HepG2 (cell line): ENCODE data around the gene ABCF1. TPM values are rescaled to one million over a fixed set of nuclear protein-coding genes. Genes with fewer than 3 reads are reported as not detected.
A peak's percentile ranks its signal among the peaks of the same experiment; 100 is the strongest.

Source experiments
- HDAC6 ChIP-seq: fragments of 200-600 bp; sonication (generic); IDR thresholded peaks from 2 replicates; pipeline ENCODE4 v1.7.0; 2017; ENCODE audit warnings: mild to moderate bottlenecking, antibody characterized with exemption, low read length, low read depth
- LRRFIP1 ChIP-seq: sonication (generic); formaldehyde crosslinking; conservative IDR thresholded peaks from 2 replicates; pipeline ENCODE4 v1.4.0; 2020; ENCODE audit warnings: missing genetic modification reagents
- MLLT10 ChIP-seq: sonication (generic); formaldehyde crosslinking; IDR thresholded peaks from 2 replicates; pipeline ENCODE4 v1.4.0; 2020; ENCODE audit warnings: missing genetic modification reagents
- MZF1 ChIP-seq: sonication (generic); formaldehyde crosslinking; IDR thresholded peaks from 2 replicates; pipeline ENCODE4 v1.8.1; 2023; ENCODE audit warnings: mild to moderate bottlenecking, missing genetic modification reagents, borderline replicate concordance
- NFYC ChIP-seq: IDR thresholded peaks from 2 replicates; pipeline ENCODE4 v1.6.1; 2016; ENCODE audit warnings: missing genetic modification reagents, missing compliant biosample characterization
- PAWR ChIP-seq: sonication (generic); formaldehyde crosslinking; IDR thresholded peaks from 2 replicates; pipeline ENCODE4 v1.4.0; 2020; ENCODE audit warnings: missing genetic modification reagents, mild to moderate bottlenecking, borderline replicate concordance
- RBM22 ChIP-seq: fragments of 200-400 bp; formaldehyde crosslinking; optimal IDR thresholded peaks from 2 replicates; pipeline ENCODE3; 2017; ENCODE audit warnings: mild to moderate bottlenecking, low read length, moderate library complexity
- RELA ChIP-seq: sonication (generic); formaldehyde crosslinking; IDR thresholded peaks from 2 replicates; pipeline ENCODE4 v1.4.0; 2020; ENCODE audit warnings: missing genetic modification reagents
- SAFB2 ChIP-seq: sonication (generic); formaldehyde crosslinking; IDR thresholded peaks from 2 replicates; pipeline ENCODE4 v1.5.1; 2020; ENCODE audit warnings: missing genetic modification reagents, low read depth, mild to moderate bottlenecking, borderline replicate concordance
- SMAD3 ChIP-seq: sonication (generic); formaldehyde crosslinking; IDR thresholded peaks from 2 replicates; pipeline ENCODE4 v1.4.0; 2020; ENCODE audit warnings: missing genetic modification reagents
- SOX13 ChIP-seq, 3 experiments: fragments of 450-650 bp in 1 of 3; sonication (generic) in 1 of 3; formaldehyde crosslinking in 1 of 3; IDR thresholded peaks in 2 of 3; conservative IDR thresholded peaks in 1 of 3; 2 replicates each; pipeline versions ENCODE4 v1.5.0 to v1.6.1; 2016 to 2020; ENCODE audit warnings: antibody characterized with exemption in 1 of 3, mild to moderate bottlenecking in 1 of 3, missing compliant biosample characterization in 1 of 3, missing genetic modification reagents in 1 of 3, moderate library complexity in 1 of 3
- TP53 ChIP-seq: sonication (generic); formaldehyde crosslinking; conservative IDR thresholded peaks from 2 replicates; pipeline ENCODE4 v1.4.0; 2020; ENCODE audit warnings: missing genetic modification reagents
- TRAFD1 ChIP-seq: sonication (generic); formaldehyde crosslinking; IDR thresholded peaks from 2 replicates; pipeline ENCODE4 v1.5.1; 2020; ENCODE audit warnings: missing genetic modification reagents, mild to moderate bottlenecking, borderline replicate concordance
- ZFY ChIP-seq: sonication (generic); formaldehyde crosslinking; IDR thresholded peaks from 2 replicates; pipeline ENCODE4 v1.4.0; 2020; ENCODE audit warnings: missing genetic modification reagents
- ZNF362 ChIP-seq: sonication (generic); formaldehyde crosslinking; IDR thresholded peaks from 2 replicates; pipeline ENCODE4 v1.4.0; 2020; ENCODE audit warnings: missing genetic modification reagents, mild to moderate bottlenecking, borderline replicate concordance
- ZNF501 ChIP-seq: sonication (generic); formaldehyde crosslinking; IDR thresholded peaks from 2 replicates; pipeline ENCODE4 v1.5.1; 2020; ENCODE audit warnings: mild to moderate bottlenecking, moderate library complexity, missing genetic modification reagents
- ZNF687 ChIP-seq: sonication (generic); formaldehyde crosslinking; IDR thresholded peaks from 2 replicates; pipeline ENCODE4 v1.5.1; 2020; ENCODE audit warnings: mild to moderate bottlenecking, missing genetic modification reagents, moderate library complexity
- ZSCAN20 ChIP-seq: sonication (generic); formaldehyde crosslinking; IDR thresholded peaks from 2 replicates; pipeline ENCODE4 v1.4.0; 2020; ENCODE audit warnings: missing genetic modification reagents, mild to moderate bottlenecking, borderline replicate concordance
- ZSCAN25 ChIP-seq: sonication (generic); formaldehyde crosslinking; IDR thresholded peaks from 2 replicates; pipeline ENCODE4 v1.8.0; 2022; ENCODE audit warnings: mild to moderate bottlenecking, missing genetic modification reagents
- polyA plus RNA-seq, 8 experiments: library from polyadenylated mRNA; depleted of rRNA in 3 of 8; stranded (reverse) in 7 of 8; unstranded in 1 of 8; fragments of >200 nt; fragmentation: Illumina TruSeq in 4 of 8; extraction: Trizol in 4 of 8; gene quantifications; 2 replicates each; pipeline versions ENCODE4 v1.2.1 to v1.2.3, GENCODE V29; 2011 to 2016; ENCODE audit warnings: low read depth in 4 of 8, missing spikeins in 1 of 8, mixed read lengths in 1 of 8; ENCODE audit not compliant: insufficient read depth in 1 of 8
- total RNA-seq, 5 experiments: library from RNA; depleted of rRNA; stranded (reverse); fragments of >200 nt; fragmentation: Illumina TruSeq; extraction: Trizol; gene quantifications; 2 replicates each; pipeline ENCODE4 v1.2.3, GENCODE V29; 2016; ENCODE audit warnings: low read depth in 1 of 5

ABCF1 gene
- total and polyA plus RNA-seq, 2 of the 13 experiments (the other 11 are each of a cell fraction or from before 2014, with no cell fraction given) = 25.4 to 98.9 TPM

GRCh38 chr6:30556066-30556905 lies 15.0 kb upstream of the ABCF1 start, which contains the start of gene GNL1 (continued):
- TF ChIP-seq MZF1 (CRISPR knock-in tag) (no peak), ZNF362 (CRISPR knock-in tag) (no peak), ZSCAN25 (CRISPR knock-in tag) (no peak), MLLT10 (CRISPR knock-in tag) (no peak), RBM22 (no peak), ZSCAN20 (peak; percentile 88; the same call in 1 of the 2 replicates), SAFB2 (CRISPR knock-in tag) (no peak), ZNF687 (CRISPR knock-in tag) (peak; percentile 5), ZNF501 (CRISPR knock-in tag) (no peak), LRRFIP1 (CRISPR knock-in tag) (no peak), NFYC (CRISPR knock-in tag) (no peak), SMAD3 (CRISPR knock-in tag) (no peak), PAWR (no peak), TRAFD1 (CRISPR knock-in tag) (no peak; the same call in 1 of the 2 replicates), ZFY (CRISPR knock-in tag) (peak; percentile 29; the same call in 1 of the 2 replicates), TP53 (peak; percentile 84; the same call in 1 of the 2 replicates), HDAC6 (no peak), SOX13 (IDR thresholded peaks at IDR 0.05) (no peak; the same call in 1 of the 2 replicates), SOX13 (CRISPR knock-in tag; conservative IDR thresholded peaks at IDR 0.05 in 1 of 2, IDR thresholded peaks at IDR 0.05 in 1 of 2) (peak; percentile 39 to 86; a peak in 2 of 4 replicates), RELA (CRISPR knock-in tag) (no peak)
